HepG2 (cell line): Measurements from ENCODE around the gene ANAPC10. TPM values are rescaled to one million over a fixed set of nuclear protein-coding genes. Genes with fewer than 3 reads are reported as not detected.

Experiments used
- ATAC-seq: fragments of 200-7000 bp; cut with Tn5 transposase; 3 replicates; pipeline ENCODE4 v1.9.1; 2020; ENCODE audit warnings: mild to moderate bottlenecking, moderate library complexity
- BruUV-seq: library from RNA; stranded (reverse); fragments of 400-500 nt; replicated peaks from 2 replicates; lab custom pipeline; 2021; lab: Mats Ljungman, UMichigan
- CTCF ChIA-PET: fragments of 300-600 bp; formaldehyde crosslinking; extraction: SDS; loops from one replicate; lab custom pipeline; 2021; ENCODE audit warnings: low total read pairs, inconsistent platforms, low intra/inter-chr PET ratio; lab: Yijun Ruan, JAX
- POLR2A ChIA-PET: fragments of 350-600 bp; sonication (Branson Sonifier 250); formaldehyde crosslinking; loops from one replicate; lab custom pipeline; 2020; ENCODE audit warnings: antibody characterized with exemption, inconsistent platforms; lab: Yijun Ruan, JAX
- DNase-seq: peaks from one replicate; pipeline ENCODE4 v3.0.0-alpha.2; 2015; ENCODE audit warnings: low spot score
- FAIRE-seq: peaks from 3 replicates; lab custom pipeline; 2011; peaks lifted over from hg19 to GRCh38; lab: Jason Lieb, UNC
- H2AFZ ChIP-seq: one replicate; pipeline ENCODE4 v1.6.1; 2011; ENCODE audit warnings: low read length, inconsistent platforms
- H3K27ac ChIP-seq: fragments of 300-600 bp; 3 replicates; pipeline ENCODE4 v1.8.0; 2011; ENCODE audit warnings: mixed run types, mild to moderate bottlenecking, mixed read lengths, low read length, inconsistent platforms; ENCODE audit not compliant: insufficient read depth; ENCODE audit errors: extremely low read length
- H3K27me3 ChIP-seq, 2 experiments: fragments of 200-600 bp in 1 of 2; 2 replicates in 1 of 2; 3 replicates in 1 of 2; pipeline versions ENCODE4 v1.6.0 to v1.8.0; 2011; ENCODE audit warnings: low read length in 2 of 2, mild to moderate bottlenecking in 2 of 2, moderate library complexity in 2 of 2, inconsistent platforms in 1 of 2; ENCODE audit not compliant: insufficient read depth in 2 of 2, control insufficient read depth in 1 of 2
- H3K36me3 ChIP-seq, 2 experiments: fragments of 200-600 bp in 1 of 2; replicated peaks in 1 of 2; 2 replicates in 1 of 2; 3 replicates in 1 of 2; pipeline versions ENCODE4 v1.5.1 to v1.8.0; 2011; ENCODE audit warnings: low read length in 2 of 2, inconsistent platforms in 1 of 2; ENCODE audit not compliant: insufficient read depth in 2 of 2, control insufficient read depth in 1 of 2
- H3K4me1 ChIP-seq: 2 replicates; pipeline ENCODE4 v1.5.1; 2012; ENCODE audit warnings: low read length, inconsistent platforms; ENCODE audit not compliant: insufficient read depth
- H3K4me2 ChIP-seq: 2 replicates; pipeline ENCODE4 v1.6.0; 2011; ENCODE audit warnings: low read depth, low read length, inconsistent platforms
- H3K4me3 ChIP-seq, 3 experiments: fragments of 200-600 bp in 1 of 3; sonication (generic), shearing (Covaris generic) in 1 of 3; replicated peaks in 1 of 3; 2 replicates each; pipeline ENCODE4 v1.5.1; 2011 to 2016; ENCODE audit warnings: low read length in 3 of 3, inconsistent platforms in 2 of 3, low read depth in 2 of 3, mild to moderate bottlenecking in 2 of 3, control low read depth in 1 of 3, mixed read lengths in 1 of 3; ENCODE audit not compliant: insufficient read depth in 1 of 3
- H3K79me2 ChIP-seq: one replicate; pipeline ENCODE4 v1.6.1; 2011; ENCODE audit warnings: low read length, inconsistent platforms; ENCODE audit not compliant: insufficient read depth
- H3K9ac ChIP-seq: 2 replicates; pipeline ENCODE4 v1.6.0; 2011; ENCODE audit warnings: mild to moderate bottlenecking, low read depth, low read length, inconsistent platforms; ENCODE audit not compliant: insufficient read depth
- H3K9me3 ChIP-seq: 2 replicates; pipeline ENCODE4 v1.5.1; 2012; ENCODE audit warnings: mild to moderate bottlenecking, low read length
- H4K20me1 ChIP-seq: 2 replicates; pipeline ENCODE4 v1.6.0; 2011; ENCODE audit warnings: inconsistent platforms, mild to moderate bottlenecking, low read length, moderate library complexity; ENCODE audit not compliant: insufficient read depth
- CBX5 ChIP-seq: sonication (generic); formaldehyde crosslinking; IDR thresholded peaks from 2 replicates; pipeline ENCODE4 v1.4.0; 2020; ENCODE audit warnings: missing genetic modification reagents, borderline replicate concordance
- GFI1 ChIP-seq: sonication (generic); formaldehyde crosslinking; IDR thresholded peaks from 2 replicates; pipeline ENCODE4 v1.5.0; 2020; ENCODE audit warnings: missing genetic modification reagents, mild to moderate bottlenecking, borderline replicate concordance
- GZF1 ChIP-seq: sonication (generic); formaldehyde crosslinking; IDR thresholded peaks from 2 replicates; pipeline ENCODE4 v1.5.1; 2020; ENCODE audit warnings: mild to moderate bottlenecking, missing genetic modification reagents
- HMG20A ChIP-seq: IDR thresholded peaks from 2 replicates; pipeline ENCODE4 v1.6.1; 2016; ENCODE audit warnings: borderline replicate concordance
- HMG20B ChIP-seq: conservative IDR thresholded peaks from 2 replicates; pipeline ENCODE4 v1.6.1; 2016; ENCODE audit warnings: missing genetic modification reagents, missing compliant biosample characterization
- HMGXB4 ChIP-seq, 2 experiments: sonication (generic) in 1 of 2; formaldehyde crosslinking in 1 of 2; IDR thresholded peaks; 2 replicates each; pipeline versions ENCODE4 v1.4.0 to v1.6.1; 2018 to 2020; ENCODE audit warnings: missing genetic modification reagents in 2 of 2, borderline replicate concordance in 1 of 2, low read depth in 1 of 2, mild to moderate bottlenecking in 1 of 2, missing biosample characterization in 1 of 2
- KLF15 ChIP-seq: sonication (generic); formaldehyde crosslinking; IDR thresholded peaks from 2 replicates; pipeline ENCODE4 v1.8.1; 2023; ENCODE audit warnings: borderline replicate concordance, mild to moderate bottlenecking, inconsistent platforms, missing genetic modification reagents, mixed read lengths
- SIX1 ChIP-seq: sonication (generic); formaldehyde crosslinking; IDR thresholded peaks from 2 replicates; pipeline ENCODE4 v1.4.0; 2020; ENCODE audit warnings: missing genetic modification reagents, borderline replicate concordance
- SNAPC5 ChIP-seq: sonication (generic); formaldehyde crosslinking; IDR thresholded peaks from 2 replicates; pipeline ENCODE4 v1.8.1; 2023; ENCODE audit warnings: mild to moderate bottlenecking, missing genetic modification reagents, borderline replicate concordance
- TCF12 ChIP-seq, 2 experiments: fragments of 450-650 bp in 1 of 2; sonication (generic) in 1 of 2; formaldehyde crosslinking in 1 of 2; IDR thresholded peaks; 2 replicates each; pipeline versions ENCODE4 v1.6.1 to v1.8.0; 2017 to 2022; ENCODE audit warnings: antibody characterized with exemption in 1 of 2, mild to moderate bottlenecking in 1 of 2, missing genetic modification reagents in 1 of 2, moderate library complexity in 1 of 2
- ZBTB7A ChIP-seq: sonication (generic); formaldehyde crosslinking; IDR thresholded peaks from 2 replicates; pipeline ENCODE4 v1.8.0; 2022; ENCODE audit warnings: mild to moderate bottlenecking, missing genetic modification reagents
- ZFP1 ChIP-seq: IDR thresholded peaks from 2 replicates; pipeline ENCODE4 v1.6.1; 2016
- ZNF20 ChIP-seq: sonication (generic); formaldehyde crosslinking; IDR thresholded peaks from 2 replicates; pipeline ENCODE4 v1.4.0; 2020; ENCODE audit warnings: mild to moderate bottlenecking, moderate library complexity, missing genetic modification reagents
- ZUFSP ChIP-seq: sonication (generic); formaldehyde crosslinking; IDR thresholded peaks from 2 replicates; pipeline ENCODE4 v1.9.0; 2021; ENCODE audit warnings: missing genetic modification reagents, mild to moderate bottlenecking, borderline replicate concordance
- WGBS: methylation state at CpG from one replicate; pipeline ENCODE4 v1.1.6; 2017; ENCODE audit warnings: low lambda C conversion rate; 5-methylcytosine and 5-hydroxymethylcytosine counted together
- in situ Hi-C: cut with HindIII; loops from 2 replicates; pipeline ENCODE4 v1.10.0; 2017; ENCODE audit warnings: low pct_unique_long_range_greater_than_20kb; ENCODE audit not compliant: extremely low pct_ligation_motif_present
- intact Hi-C: fragments of 100-400 bp; cut with micrococcal nuclease; formaldehyde crosslinking; loops from one replicate; pipeline ENCODE4 v1.10.0; 2022; ENCODE audit not compliant: unreplicated experiment
- polyA plus RNA-seq, 8 experiments: library from polyadenylated mRNA; depleted of rRNA in 3 of 8; stranded (reverse) in 7 of 8; unstranded in 1 of 8; fragments of >200 nt; fragmentation: Illumina TruSeq in 4 of 8; extraction: Trizol in 4 of 8; gene quantifications; 2 replicates each; pipeline versions ENCODE4 v1.2.1 to v1.2.3, GENCODE V29; 2011 to 2016; ENCODE audit warnings: low read depth in 4 of 8, missing spikeins in 1 of 8, mixed read lengths in 1 of 8; ENCODE audit not compliant: insufficient read depth in 1 of 8
- total RNA-seq, 5 experiments: library from RNA; depleted of rRNA; stranded (reverse); fragments of >200 nt; fragmentation: Illumina TruSeq; extraction: Trizol; gene quantifications; 2 replicates each; pipeline ENCODE4 v1.2.3, GENCODE V29; 2016; ENCODE audit warnings: low read depth in 1 of 5

The ANAPC10 gene
- total and polyA plus RNA-seq, 2 of the 13 experiments (the other 11 are each of a cell fraction or from before 2014, with no cell fraction given): 21.9 to 32.7 TPM

DNA sequence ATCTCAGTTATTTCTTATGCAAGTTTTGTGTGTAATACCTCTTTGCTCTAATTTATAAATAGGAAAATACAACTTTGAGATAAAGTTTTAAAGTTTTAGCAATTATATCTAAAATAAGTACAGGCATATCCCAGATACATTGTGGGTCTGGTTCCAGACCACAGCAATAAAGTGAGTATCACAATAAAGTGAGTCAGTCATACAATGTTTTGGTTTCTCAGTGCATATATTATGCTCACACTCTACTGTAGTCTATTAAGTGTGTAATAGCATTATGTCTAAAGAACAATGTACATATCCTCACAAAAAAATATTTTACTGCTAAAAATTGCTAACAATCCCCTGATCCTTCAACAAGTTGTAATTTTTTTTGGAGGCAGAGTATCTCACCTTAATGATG lies 49.2 kb downstream of the ANAPC10 start (continued):
- no peak for TF ChIP-seq HMGXB4 (CRISPR knock-in tag; IDR thresholded peaks at IDR 0.05; ENCODE audit: borderline replicate concordance in 1 of 2, low read depth in 1 of 2)

- ChIA-PET POLR2A (no interaction called here), CTCF (no interaction called here)
- Histone ChIP-seq H3K4me2 (no peak overlapping the region), H3K79me2 (no peaks in the 10 kb centered on the region), H3K9ac (no peak overlapping the region), H3K4me3 (no peak overlapping the region), H3K27ac (no peak overlapping the region), H4K20me1 (no peaks in the 10 kb centered on the region), H3K27me3 (no peaks in the 10 kb centered on the region), H2AFZ (no peak overlapping the region), H3K36me3 (peaks cover 0 to 10% of the 10 kb centered on the region in 2 experiments; a peak in 2 of 5 replicates), H3K9me3 (no peaks in the 10 kb centered on the region), H3K4me1 (no peaks in the 10 kb centered on the region)
- FAIRE-seq (no peak), DNase-seq (no peak), ATAC-seq (no peak)
- intact Hi-C loops (no loop called here), in situ Hi-C loops (no loop called here)
- no peak for TF ChIP-seq ZNF20 (CRISPR knock-in tag)
- no peak for TF ChIP-seq TCF12 (IDR thresholded peaks at IDR 0.05)
- no peak for TF ChIP-seq TCF12 (CRISPR knock-in tag; IDR thresholded peaks at IDR 0.05)
- 96% methylated on average over 4 of the region's 4 CpGs for WGBS
- BruUV-seq: no TSS peak
These were observed 50.8 kb downstream of the ANAPC10 start for GRCh38 chr4:145047151-145047550.

DNA sequence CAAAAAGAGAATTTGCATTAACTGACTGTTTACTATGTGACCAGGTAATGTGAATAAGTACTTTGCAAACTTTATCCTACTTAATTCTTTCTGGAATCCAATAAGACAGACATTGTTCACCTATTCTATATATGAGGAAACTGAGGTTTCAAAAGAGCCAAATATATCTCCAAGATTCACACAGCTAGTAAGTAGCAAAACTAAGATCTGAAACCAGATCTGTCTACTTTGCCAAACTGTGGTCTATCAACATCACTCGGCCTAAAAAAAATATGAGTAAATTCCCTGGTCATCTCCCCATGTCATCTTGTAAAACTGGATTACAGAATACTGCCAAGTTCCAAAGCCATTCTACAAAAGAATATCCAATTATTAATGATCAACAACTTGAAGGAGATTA lies 52.8 kb downstream of the ANAPC10 start:
- 100% methylated on average over 1 of the region's 1 CpG for WGBS
- BruUV-seq: no TSS peak
- ChIA-PET CTCF (no interaction called here), POLR2A (no interaction called here)
- Histone ChIP-seq H3K27me3 (no peaks in the 10 kb centered on the region), H3K9me3 (no peaks in the 10 kb centered on the region), H3K4me1 (no peaks in the 10 kb centered on the region), H3K79me2 (no peaks in the 10 kb centered on the region), H3K27ac (no peak overlapping the region), H3K4me2 (no peak overlapping the region), H3K4me3 (no peak overlapping the region), H3K36me3 (peaks cover 0 to 5% of the 10 kb centered on the region in 2 experiments; a peak in 1 of 5 replicates), H3K9ac (no peak overlapping the region), H2AFZ (no peak overlapping the region), H4K20me1 (no peaks in the 10 kb centered on the region; the same call in 1 of the 2 replicates)
- intact Hi-C loops: no loop called here
- FAIRE-seq (no peak), DNase-seq (no peak), ATAC-seq (no peak)
- in situ Hi-C loops: no loop called here
- TF ChIP-seq GZF1 (no peak), CBX5 (no peak), ZUFSP (CRISPR knock-in tag) (no peak), ZBTB7A (CRISPR knock-in tag) (no peak), SNAPC5 (CRISPR knock-in tag) (no peak), SIX1 (no peak), GFI1 (CRISPR knock-in tag) (no peak), KLF15 (CRISPR knock-in tag) (no peak), ZFP1 (CRISPR knock-in tag) (no peak), HMG20A (no peak), HMG20B (no peak)
